GM12878 (cell line): ENCODE data around the gene KIAA2012. TPM values are rescaled to one million over a fixed set of nuclear protein-coding genes. Genes with fewer than 3 reads are reported as not detected.

Experiments used
- ATAC-seq: fragments of 200-7000 bp; cut with Tn5 transposase; 3 replicates; pipeline ENCODE4 v1.9.1; 2020; ENCODE audit warnings: mild to moderate bottlenecking, moderate library complexity
- BruUV-seq: library from RNA; stranded (reverse); fragments of 400-500 nt; replicated peaks from 2 replicates; lab custom pipeline; 2021; lab: Mats Ljungman, UMichigan
- CTCF ChIA-PET: fragments of 300-600 bp; sonication (Branson Sonifier 250); formaldehyde crosslinking; extraction: SDS; loops from one replicate; lab custom pipeline; 2021; ENCODE audit warnings: inconsistent platforms; lab: Yijun Ruan, JAX
- POLR2A ChIA-PET: fragments of 350-600 bp; formaldehyde crosslinking; extraction: SDS; loops from one replicate; lab custom pipeline; 2021; ENCODE audit warnings: inconsistent platforms; lab: Charles Lee
- RAD21 ChIA-PET: fragments of 300-600 bp; sonication (Branson Sonifier 250); formaldehyde crosslinking; loops from one replicate; lab custom pipeline; 2023; ENCODE audit warnings: antibody characterized with exemption; ENCODE audit not compliant: unreplicated experiment; lab: Charles Lee
- SMC1A ChIA-PET: fragments of 300-600 bp; sonication (Branson Sonifier 250); formaldehyde crosslinking; loops from one replicate; lab custom pipeline; 2023; ENCODE audit not compliant: unreplicated experiment, uncharacterized antibody; lab: Charles Lee
- DNase-seq: peaks from one replicate; pipeline ENCODE4 v3.0.0-alpha.2; 2011; ENCODE audit warnings: low read depth, low spot score
- FAIRE-seq: peaks from 3 replicates; lab custom pipeline; 2011; peaks lifted over from hg19 to GRCh38; lab: Jason Lieb, UNC
- H2AFZ ChIP-seq: 2 replicates; pipeline ENCODE4 v1.6.0; 2011; ENCODE audit warnings: low read depth, low read length, control low read depth; ENCODE audit not compliant: control insufficient read depth
- H3K27ac ChIP-seq: 2 replicates; pipeline ENCODE4 v1.5.1; 2011; ENCODE audit warnings: control low read depth; ENCODE audit not compliant: control insufficient read depth, insufficient read depth
- H3K27me3 ChIP-seq, 2 experiments: replicated peaks in 1 of 2; 2 replicates each; pipeline versions ENCODE4 v1.6.0 to v1.6.1; 2011; ENCODE audit warnings: low read length in 1 of 2; ENCODE audit not compliant: control insufficient read depth in 2 of 2, insufficient read depth in 2 of 2
- H3K36me3 ChIP-seq, 2 experiments: 2 replicates each; pipeline ENCODE4 v1.5.1; 2011; ENCODE audit warnings: low read length in 1 of 2; ENCODE audit not compliant: control insufficient read depth in 2 of 2, insufficient read depth in 2 of 2
- H3K4me1 ChIP-seq: 2 replicates; pipeline ENCODE4 v1.6.1; 2011; ENCODE audit warnings: mild to moderate bottlenecking, low read length, moderate library complexity, mixed read lengths; ENCODE audit not compliant: control insufficient read depth, insufficient read depth
- H3K4me2 ChIP-seq: 2 replicates; pipeline ENCODE4 v1.6.0; 2011; ENCODE audit warnings: control low read depth; ENCODE audit not compliant: control insufficient read depth, insufficient read depth
- H3K4me3 ChIP-seq: fragments of 200-600 bp; sonication (generic); 2 replicates; pipeline ENCODE4 v1.5.1; 2016
- H3K79me2 ChIP-seq: 2 replicates; pipeline ENCODE4 v1.6.0; 2011; ENCODE audit warnings: low read length; ENCODE audit not compliant: control insufficient read depth, insufficient read depth
- H3K9ac ChIP-seq: 2 replicates; pipeline ENCODE4 v1.8.0; 2011; ENCODE audit warnings: low read length, control low read depth, mixed read lengths; ENCODE audit not compliant: control insufficient read depth, insufficient read depth
- H3K9me3 ChIP-seq: replicated peaks from 3 replicates; pipeline ENCODE4 v1.5.1; 2011; ENCODE audit warnings: mild to moderate bottlenecking, low read length; ENCODE audit not compliant: control insufficient read depth, insufficient read depth
- H4K20me1 ChIP-seq: 2 replicates; pipeline ENCODE4 v1.6.0; 2011; ENCODE audit not compliant: control insufficient read depth, insufficient read depth
- ATF2 ChIP-seq: IDR thresholded peaks from 2 replicates; pipeline ENCODE4 v1.6.1; 2012; ENCODE audit warnings: low read length, inconsistent platforms
- BCL11A ChIP-seq: IDR thresholded peaks from 2 replicates; pipeline ENCODE4 v1.6.1; 2011; ENCODE audit warnings: low read depth, low read length
- FOXK2 ChIP-seq: fragments of 450-650 bp; IDR thresholded peaks from 2 replicates; pipeline ENCODE4 v1.6.1; 2017; ENCODE audit warnings: mild to moderate bottlenecking, moderate library complexity
- FOXM1 ChIP-seq: IDR thresholded peaks from 2 replicates; pipeline ENCODE4 v1.6.1; 2012; ENCODE audit warnings: low read depth, mild to moderate bottlenecking, inconsistent platforms, low read length, moderate library complexity
- NR2C2 ChIP-seq: IDR thresholded peaks from 2 replicates; pipeline ENCODE4 v1.6.1; 2011; ENCODE audit warnings: borderline replicate concordance, low read depth; ENCODE audit not compliant: control insufficient read depth, insufficient read length
- NR2F1 ChIP-seq: fragments of 450-650 bp; conservative IDR thresholded peaks from 2 replicates; pipeline ENCODE4 v1.6.1; 2017; ENCODE audit warnings: mild to moderate bottlenecking
- POU2F2 ChIP-seq: IDR thresholded peaks from 3 replicates; pipeline ENCODE4 v1.6.1; 2011; ENCODE audit warnings: low read depth, mild to moderate bottlenecking, low read length, borderline replicate concordance
- STAT1 ChIP-seq: fragments of 450-650 bp; conservative IDR thresholded peaks from 2 replicates; pipeline ENCODE4 v1.6.1; 2014; ENCODE audit warnings: antibody characterized with exemption, mild to moderate bottlenecking
- WGBS: methylation state at CpG from one replicate; pipeline ENCODE4 v1.1.6; 2016; ENCODE audit warnings: low lambda C conversion rate; ENCODE audit not compliant: insufficient replicate concordance, insufficient coverage; ENCODE audit errors: missing lambda C conversion rate; 5-methylcytosine and 5-hydroxymethylcytosine counted together
- in situ Hi-C: fragments of 300-500 bp; cut with MboI; formaldehyde crosslinking; loops from 9 replicates; pipeline ENCODE4 v1.14.3; 2018; ENCODE audit warnings: mixed read lengths
- intact Hi-C: fragments of 100-400 bp; cut with micrococcal nuclease; formaldehyde crosslinking; loops from one replicate; pipeline ENCODE4 v1.14.2; 2022; ENCODE audit not compliant: unreplicated experiment
- polyA plus RNA-seq, 11 experiments: library from polyadenylated mRNA; depleted of rRNA in 4 of 11; unstranded in 6 of 11; stranded (reverse) in 5 of 11; fragments of >200 nt; fragmentation: Nextera tagmentation in 4 of 11; fragmentation: Illumina TruSeq in 1 of 11; extraction: Ambion mirVana in 4 of 11; extraction: Trizol in 1 of 11; gene quantifications; 1 replicate in 1 of 11; 2 replicates in 10 of 11; pipeline versions ENCODE4 v1.2.1 to v1.2.3, GENCODE V29; 2011 to 2016; ENCODE audit warnings: inconsistent platforms in 2 of 11, missing spikeins in 2 of 11, low read depth in 1 of 11
- total RNA-seq, 4 experiments: library from RNA; depleted of rRNA in 3 of 4; stranded (reverse); fragments of >200 nt in 3 of 4; fragmentation: Illumina TruSeq in 1 of 4; extraction: Trizol in 1 of 4; gene quantifications; 2 replicates each; pipeline versions ENCODE4 v1.2.1 to v1.2.3, GENCODE V29; 2013 to 2021
- TF ChIP-seq, protein P1 (sequence below): fragments of 150-350 bp; IDR thresholded peaks from 2 replicates; pipeline ENCODE4 v1.6.1; 2014; ENCODE audit warnings: mild to moderate bottlenecking, low read depth, low read length
- TF ChIP-seq, protein P2 (sequence below): IDR thresholded peaks from 2 replicates; pipeline ENCODE4 v1.6.1; 2012; ENCODE audit warnings: mild to moderate bottlenecking, low read depth, low read length

KIAA2012 gene
- total and polyA plus RNA-seq, 10 of the 15 experiments (the other 5 are each of a cell fraction or from before 2014, with no cell fraction given), result 0.03 TPM; not detected in 9

DNA sequence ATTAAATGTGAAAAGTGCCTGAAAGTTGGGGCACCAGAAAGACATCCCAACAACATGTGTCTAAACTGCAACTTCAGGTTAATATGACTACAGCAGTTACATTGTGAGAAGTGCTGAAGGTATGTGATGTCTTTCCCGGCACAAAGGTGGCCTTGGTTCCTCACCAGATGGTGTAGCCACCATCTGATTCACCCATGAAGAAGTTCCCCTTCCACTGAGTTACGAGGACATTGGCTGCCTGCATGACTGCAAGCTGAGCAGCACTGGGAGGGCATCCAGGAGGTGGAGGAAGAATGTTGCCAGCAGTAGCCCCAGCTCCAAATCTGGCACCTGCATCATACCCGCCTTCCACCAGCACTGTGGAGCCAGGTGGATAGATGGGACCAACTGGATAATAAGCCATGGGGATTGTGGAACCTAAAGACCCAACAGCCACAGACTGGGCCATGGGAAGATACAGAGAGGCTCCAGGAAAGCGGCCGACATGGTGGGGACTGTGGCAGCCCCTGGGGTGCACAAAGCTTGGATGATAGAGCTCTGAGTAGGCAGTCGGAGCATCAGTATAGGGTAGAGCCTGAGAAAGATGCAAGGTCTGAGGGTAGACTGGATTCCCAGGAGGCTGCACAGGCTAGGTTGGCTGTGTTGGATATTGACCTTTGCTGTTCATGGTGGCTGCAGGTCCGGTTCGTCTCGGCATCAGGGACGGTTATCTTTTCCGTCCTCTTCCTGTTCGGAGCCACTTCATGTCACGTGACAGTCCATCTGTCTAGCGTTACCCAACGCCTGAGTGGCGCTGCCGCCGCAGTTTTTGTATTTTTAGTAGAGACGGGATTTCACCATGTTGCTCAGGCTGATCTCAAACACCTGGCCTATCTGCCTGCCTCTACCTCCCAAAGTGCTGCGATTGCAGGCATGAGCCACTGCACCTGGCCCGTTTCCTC, 128.4 kb downstream of the KIAA2012 start:
- SMC1A ChIA-PET, result no interaction called here
- POLR2A ChIA-PET, result no interaction called here
- Histone ChIP-seq H3K4me3 (no peak overlapping the region), H4K20me1 (no peaks in the 10 kb centered on the region), H3K9ac (no peak overlapping the region), H3K27me3 (no peaks in the 10 kb centered on the region), H3K79me2 (no peaks in the 10 kb centered on the region), H3K9me3 (no peaks in the 10 kb centered on the region), H3K36me3 (0 out of 4 replicates have a peak, but pooled peaks cover 0 to 6% of the 10 kb centered on the region in 2 experiments), H3K4me2 (no peak overlapping the region), H3K27ac (no peak overlapping the region), H2AFZ (no peak overlapping the region), H3K4me1 (no peaks in the 10 kb centered on the region)
- 95% methylated on average over 20 of the region's 21 CpGs for WGBS
- DNase-seq (no peak), FAIRE-seq (no peak), ATAC-seq (no peak)
- RAD21 ChIA-PET, result no interaction called here
- CTCF ChIA-PET, result no interaction called here
- intact Hi-C loops (no loop called here), in situ Hi-C loops (no loop called here)
- TF ChIP-seq FOXM1 (no peak), NR2C2 (no peak), ATF2 (no peak), POU2F2 (no peak), STAT1 (no peak), BCL11A (no peak), FOXK2 (no peak), NR2F1 (no peak)
- TF ChIP-seq, protein P1, sequence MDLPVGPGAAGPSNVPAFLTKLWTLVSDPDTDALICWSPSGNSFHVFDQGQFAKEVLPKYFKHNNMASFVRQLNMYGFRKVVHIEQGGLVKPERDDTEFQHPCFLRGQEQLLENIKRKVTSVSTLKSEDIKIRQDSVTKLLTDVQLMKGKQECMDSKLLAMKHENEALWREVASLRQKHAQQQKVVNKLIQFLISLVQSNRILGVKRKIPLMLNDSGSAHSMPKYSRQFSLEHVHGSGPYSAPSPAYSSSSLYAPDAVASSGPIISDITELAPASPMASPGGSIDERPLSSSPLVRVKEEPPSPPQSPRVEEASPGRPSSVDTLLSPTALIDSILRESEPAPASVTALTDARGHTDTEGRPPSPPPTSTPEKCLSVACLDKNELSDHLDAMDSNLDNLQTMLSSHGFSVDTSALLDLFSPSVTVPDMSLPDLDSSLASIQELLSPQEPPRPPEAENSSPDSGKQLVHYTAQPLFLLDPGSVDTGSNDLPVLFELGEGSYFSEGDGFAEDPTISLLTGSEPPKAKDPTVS, result no peak
- TF ChIP-seq, protein P2, sequence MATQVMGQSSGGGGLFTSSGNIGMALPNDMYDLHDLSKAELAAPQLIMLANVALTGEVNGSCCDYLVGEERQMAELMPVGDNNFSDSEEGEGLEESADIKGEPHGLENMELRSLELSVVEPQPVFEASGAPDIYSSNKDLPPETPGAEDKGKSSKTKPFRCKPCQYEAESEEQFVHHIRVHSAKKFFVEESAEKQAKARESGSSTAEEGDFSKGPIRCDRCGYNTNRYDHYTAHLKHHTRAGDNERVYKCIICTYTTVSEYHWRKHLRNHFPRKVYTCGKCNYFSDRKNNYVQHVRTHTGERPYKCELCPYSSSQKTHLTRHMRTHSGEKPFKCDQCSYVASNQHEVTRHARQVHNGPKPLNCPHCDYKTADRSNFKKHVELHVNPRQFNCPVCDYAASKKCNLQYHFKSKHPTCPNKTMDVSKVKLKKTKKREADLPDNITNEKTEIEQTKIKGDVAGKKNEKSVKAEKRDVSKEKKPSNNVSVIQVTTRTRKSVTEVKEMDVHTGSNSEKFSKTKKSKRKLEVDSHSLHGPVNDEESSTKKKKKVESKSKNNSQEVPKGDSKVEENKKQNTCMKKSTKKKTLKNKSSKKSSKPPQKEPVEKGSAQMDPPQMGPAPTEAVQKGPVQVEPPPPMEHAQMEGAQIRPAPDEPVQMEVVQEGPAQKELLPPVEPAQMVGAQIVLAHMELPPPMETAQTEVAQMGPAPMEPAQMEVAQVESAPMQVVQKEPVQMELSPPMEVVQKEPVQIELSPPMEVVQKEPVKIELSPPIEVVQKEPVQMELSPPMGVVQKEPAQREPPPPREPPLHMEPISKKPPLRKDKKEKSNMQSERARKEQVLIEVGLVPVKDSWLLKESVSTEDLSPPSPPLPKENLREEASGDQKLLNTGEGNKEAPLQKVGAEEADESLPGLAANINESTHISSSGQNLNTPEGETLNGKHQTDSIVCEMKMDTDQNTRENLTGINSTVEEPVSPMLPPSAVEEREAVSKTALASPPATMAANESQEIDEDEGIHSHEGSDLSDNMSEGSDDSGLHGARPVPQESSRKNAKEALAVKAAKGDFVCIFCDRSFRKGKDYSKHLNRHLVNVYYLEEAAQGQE, result no peak
- BruUV-seq, result no TSS peak
